Panc1 (cell line): ENCODE results near the gene CROT. TPM values are rescaled to one million over a fixed set of nuclear protein-coding genes. Genes with fewer than 3 reads are reported as not detected.

Experiments used
- ATAC-seq: fragments of 200-7000 bp; cut with Tn5 transposase; 2 replicates; pipeline ENCODE4 v1.9.1; 2020; ENCODE audit warnings: mild to moderate bottlenecking, moderate library complexity
- BruUV-seq: library from RNA; stranded (reverse); fragments of 400-500 nt; replicated peaks from 2 replicates; lab custom pipeline; 2021; lab: Mats Ljungman, UMichigan
- CTCF ChIA-PET: fragments of 300-600 bp; sonication (Branson Sonifier 250); formaldehyde crosslinking; loops from one replicate; lab custom pipeline; 2022; ENCODE audit warnings: antibody characterized with exemption; lab: Charles Lee
- POLR2A ChIA-PET: fragments of 300-600 bp; sonication (Branson Sonifier 250); formaldehyde crosslinking; loops from one replicate; lab custom pipeline; 2022; ENCODE audit warnings: antibody characterized with exemption; lab: Charles Lee
- DNase-seq: peaks from one replicate; pipeline ENCODE4 v3.0.0-alpha.2; 2010; ENCODE audit warnings: low read depth, low spot score
- H3K27ac ChIP-seq: 2 replicates; pipeline ENCODE4 v1.5.1; 2011; ENCODE audit warnings: mild to moderate bottlenecking, low read length, inconsistent platforms
- H3K27me3 ChIP-seq: fragments of 200-500 bp; sonication (Bioruptor generic); 2 replicates; pipeline ENCODE4 v1.6.0; 2014; ENCODE audit warnings: low read length, inconsistent platforms; ENCODE audit not compliant: control insufficient read depth, insufficient read depth
- H3K36me3 ChIP-seq: fragments of 200-500 bp; sonication (Bioruptor generic); 2 replicates; pipeline ENCODE4 v1.5.1; 2014; ENCODE audit warnings: inconsistent platforms, mild to moderate bottlenecking, low read length, moderate library complexity; ENCODE audit not compliant: control insufficient read depth, insufficient read depth
- H3K4me1 ChIP-seq: 2 replicates; pipeline ENCODE4 v1.5.1; 2011; ENCODE audit warnings: inconsistent platforms, mild to moderate bottlenecking, low read length, moderate library complexity; ENCODE audit not compliant: control insufficient read depth, insufficient read depth
- H3K4me3 ChIP-seq, 2 experiments: 2 replicates each; pipeline ENCODE4 v1.5.1; 2011 to 2012; ENCODE audit warnings: low read depth in 2 of 2, low read length in 2 of 2, mild to moderate bottlenecking in 2 of 2, inconsistent platforms in 1 of 2, moderate library complexity in 1 of 2
- H3K9me3 ChIP-seq: fragments of 200-500 bp; sonication (Bioruptor generic); 2 replicates; pipeline ENCODE4 v1.5.1; 2014; ENCODE audit warnings: low read depth, mild to moderate bottlenecking, inconsistent platforms, low read length, moderate library complexity; ENCODE audit not compliant: control insufficient read depth, insufficient read depth
- CTCF ChIP-seq: fragments of 450-650 bp; IDR thresholded peaks from 2 replicates; pipeline ENCODE4 v1.5.1; 2017; ENCODE audit warnings: mild to moderate bottlenecking
- REST ChIP-seq, 2 experiments: IDR thresholded peaks; 2 replicates each; pipeline ENCODE4 v1.6.1; 2011 to 2012; ENCODE audit warnings: low read depth in 2 of 2, control low read depth in 1 of 2, low read length in 1 of 2, mild to moderate bottlenecking in 1 of 2, moderate library complexity in 1 of 2; ENCODE audit not compliant: insufficient read depth in 1 of 2
- SIN3A ChIP-seq: IDR thresholded peaks from 2 replicates; pipeline ENCODE4 v1.6.1; 2012; ENCODE audit warnings: low read depth, mild to moderate bottlenecking, low read length, moderate library complexity, borderline replicate concordance; ENCODE audit not compliant: insufficient read depth
- TCF7L2 ChIP-seq: IDR thresholded peaks from 2 replicates; pipeline ENCODE4 v1.6.1; 2011; ENCODE audit warnings: mild to moderate bottlenecking, low read depth, low read length, inconsistent platforms
- in situ Hi-C: cut with HindIII; loops from 2 replicates; pipeline ENCODE4 v1.10.0; 2016; ENCODE audit warnings: low sequenced_read_pairs, low pct_unique_long_range_greater_than_20kb
- intact Hi-C: fragments of 100-400 bp; cut with micrococcal nuclease; formaldehyde crosslinking; loops from one replicate; pipeline ENCODE4 v1.10.0; 2022; ENCODE audit not compliant: unreplicated experiment
- total RNA-seq: library from RNA; stranded (reverse); gene quantifications from one replicate; pipeline ENCODE4 v1.2.1, GENCODE V29; 2021; ENCODE audit not compliant: unreplicated experiment

The CROT gene
- total RNA-seq, 1 experiment from 2014 or later = 9.8 TPM

GRCh38 chr7:87420173-87420572 is 74.7 kb downstream of the CROT start:
- TF ChIP-seq REST (IDR thresholded peaks at IDR 0.05; ENCODE audit: insufficient read depth in 1 of 2, low read depth in 2 of 2, low read length in 1 of 2) = no peak
- TF ChIP-seq SIN3A = no peak
- no peak for TF ChIP-seq TCF7L2
- ATAC-seq (no peak), DNase-seq (no peak)
- in situ Hi-C loops (no loop called here), intact Hi-C loops (no loop called here)
- CTCF ChIA-PET = no interaction called here
- H3K27me3 ChIP-seq = no peaks in the 10 kb centered on the region; the same call in none of the 2 replicates
- no peaks in the 10 kb centered on the region for H3K9me3 ChIP-seq
- POLR2A ChIA-PET = no interaction called here
- no peaks in the 10 kb centered on the region for H3K4me1 ChIP-seq
- no peak overlapping the region for H3K4me3 ChIP-seq
- BruUV-seq = no TSS peak
- H3K27ac ChIP-seq = no peak overlapping the region
- H3K36me3 ChIP-seq = no peaks in the 10 kb centered on the region

GRCh38 chr7:87424075-87424474 is 78.6 kb downstream of the CROT start:
- ChIA-PET CTCF (no interaction called here), POLR2A (no interaction called here)
- H3K9me3 ChIP-seq = no peaks in the 10 kb centered on the region
- no peaks in the 10 kb centered on the region; the same call in none of the 2 replicates for H3K27me3 ChIP-seq
- BruUV-seq = no TSS peak
- H3K27ac ChIP-seq = no peak overlapping the region
- intact Hi-C loops (no loop called here), in situ Hi-C loops (no loop called here)
- no peak overlapping the region for H3K4me3 ChIP-seq
- TF ChIP-seq REST (IDR thresholded peaks at IDR 0.05; ENCODE audit: insufficient read depth in 1 of 2, low read depth in 2 of 2, low read length in 1 of 2) (no peak), CTCF (no peak), SIN3A (no peak)
- no peaks in the 10 kb centered on the region for H3K36me3 ChIP-seq
- ATAC-seq (no peak), DNase-seq (no peak)
- H3K4me1 ChIP-seq = no peaks in the 10 kb centered on the region
